Measurements from ENCODE around the gene GALNT17. TPM values are rescaled to one million over a fixed set of nuclear protein-coding genes. Genes with fewer than 3 reads are reported as not detected.

The GALNT17 gene
- polyA plus RNA-seq, 2 of the 4 experiments (the other 2 are of a cell fraction), result not detected

- Histone ChIP-seq H3K9me3 (no peaks in the 10 kb centered on the region), H3K4me2 (no peak overlapping the region), H3K4me3 (no peak overlapping the region), H3K27ac (no peak overlapping the region), H3K4me1 (no peaks in the 10 kb centered on the region)
- DNase-seq (ENCODE audit: low read depth in 1 of 2, low spot score in 1 of 2), result no peak
- TF ChIP-seq ZNF302 (CRISPR knock-in tag; IDR thresholded peaks at IDR 0.05) (no peak), HOXB13 (CRISPR knock-in tag; IDR thresholded peaks at IDR 0.05; ENCODE audit: low read depth) (no peak), KDM1A (IDR thresholded peaks at IDR 0.05; ENCODE audit: low read depth) (no peak)
- POLR2A ChIA-PET, result no interaction called here
- ATAC-seq, result no peak
- CTCF ChIA-PET, result interaction anchor here (1.7 kb wide), 1 partner anchor 8 kb away, joined by 4 read pairs; no protein-coding TSS in a partner anchor
- no peak for FAIRE-seq
These were observed 210.3 kb downstream of the GALNT17 start for GRCh38 chr7:71342202-71342601.

GRCh38 chr7:71343039-71343438 is 211.1 kb downstream of the GALNT17 start:
- CTCF ChIA-PET, result interaction anchor here (0.6 to 1.7 kb wide), 2 partner anchors 9 to 1096 kb away, joined by 3 to 4 read pairs; no protein-coding TSS in a partner anchor
- DNase-seq (ENCODE audit: low read depth in 1 of 2, low spot score in 1 of 2), result no peak
- no peaks in the 10 kb centered on the region for H3K9me3 ChIP-seq
- POLR2A ChIA-PET, result no interaction called here
- FAIRE-seq, result no peak
- H3K4me2 ChIP-seq, result no peak overlapping the region
- H3K4me1 ChIP-seq, result no peaks in the 10 kb centered on the region
- H3K27ac ChIP-seq, result no peak overlapping the region
- no peak overlapping the region for H3K4me3 ChIP-seq
- ATAC-seq, result no peak
- TF ChIP-seq MYC (IDR thresholded peaks at IDR 0.05; ENCODE audit: borderline replicate concordance, low read length), result no peak
- no peak for TF ChIP-seq HOXA7 (CRISPR knock-in tag; IDR thresholded peaks at IDR 0.05)
- TF ChIP-seq ZC3H11A (IDR thresholded peaks at IDR 0.05), result no peak
- TF ChIP-seq ELK1 (IDR thresholded peaks at IDR 0.05; ENCODE audit: low read depth, low read length), result no peak
- no peak for TF ChIP-seq KDM5A (IDR thresholded peaks at IDR 0.05)
- no peak for TF ChIP-seq FOXS1 (CRISPR knock-in tag; IDR thresholded peaks at IDR 0.05)
- no peak for TF ChIP-seq HDAC2 (IDR thresholded peaks at IDR 0.05)
- TF ChIP-seq KDM1A (IDR thresholded peaks at IDR 0.05; ENCODE audit: low read depth), result no peak

- H3K4me3 ChIP-seq, result no peak overlapping the region
- no peak for ATAC-seq
- ChIA-PET CTCF (no interaction called here), POLR2A (no interaction called here)
- no peak overlapping the region for H3K4me2 ChIP-seq
- no peak for TF ChIP-seq CHD4 (IDR thresholded peaks at IDR 0.05; ENCODE audit: borderline replicate concordance)
- TF ChIP-seq SMC3 (IDR thresholded peaks at IDR 0.05), result no peak
- no peak for TF ChIP-seq KDM1A (IDR thresholded peaks at IDR 0.05; ENCODE audit: low read depth)
- TF ChIP-seq CTCF (IDR thresholded peaks at IDR 0.05), result no peak
- no peak for TF ChIP-seq JUNB (IDR thresholded peaks at IDR 0.05)
- no peak for TF ChIP-seq ELK1 (IDR thresholded peaks at IDR 0.05; ENCODE audit: low read depth, low read length)
- FAIRE-seq, result no peak
- no peak overlapping the region for H3K27ac ChIP-seq
- DNase-seq (ENCODE audit: low read depth in 1 of 2, low spot score in 1 of 2), result no peak
- WGBS (ENCODE audit: missing lambda C conversion rate), result 0% methylated on average over 1 of the region's 1 CpG
- H3K4me1 ChIP-seq, result no peaks in the 10 kb centered on the region
- H3K9me3 ChIP-seq, result no peaks in the 10 kb centered on the region
These were observed 211.9 kb downstream of the GALNT17 start for GRCh38 chr7:71343892-71344291.

- no peak overlapping the region for H3K4me2 ChIP-seq
- DNase-seq (ENCODE audit: low read depth in 1 of 2, low spot score in 1 of 2) (no peak), ATAC-seq (no peak), FAIRE-seq (no peak)
- POLR2A ChIA-PET, result no interaction called here
- CTCF ChIA-PET, result interaction anchor here (0.6 kb wide), 2 partner anchors 71 to 691 kb away, joined by 3 to 4 read pairs; no protein-coding TSS in a partner anchor
- no peaks in the 10 kb centered on the region for H3K9me3 ChIP-seq
- H3K27ac ChIP-seq, result no peak overlapping the region
- H3K4me3 ChIP-seq, result no peak overlapping the region
- H3K4me1 ChIP-seq, result no peaks in the 10 kb centered on the region
- TF ChIP-seq PHF8 (IDR thresholded peaks at IDR 0.05; ENCODE audit: borderline replicate concordance, low read depth) (no peak), ELK1 (IDR thresholded peaks at IDR 0.05; ENCODE audit: low read depth, low read length) (no peak), CBX8 (IDR thresholded peaks at IDR 0.05) (no peak), POLR2AphosphoS2 (conservative IDR thresholded peaks at IDR 0.05; ENCODE audit: low read length) (no peak), KDM5A (IDR thresholded peaks at IDR 0.05) (no peak), ESRRA (IDR thresholded peaks at IDR 0.05; ENCODE audit: borderline replicate concordance, low read length) (no peak), RNF2 (IDR thresholded peaks at IDR 0.05; ENCODE audit: borderline replicate concordance, low read depth) (no peak), EHMT2 (IDR thresholded peaks at IDR 0.05; ENCODE audit: low read depth) (no peak), ATOH8 (CRISPR knock-in tag; IDR thresholded peaks at IDR 0.05; ENCODE audit: low read depth) (no peak), MYC (IDR thresholded peaks at IDR 0.05; ENCODE audit: borderline replicate concordance, low read length) (no peak), JUN (IDR thresholded peaks at IDR 0.05) (no peak), EP300 (IDR thresholded peaks at IDR 0.05) (no peak), FOSB (CRISPR knock-in tag; IDR thresholded peaks at IDR 0.05) (no peak)
- WGBS (ENCODE audit: missing lambda C conversion rate), result 17% methylated on average over 9 of the region's 9 CpGs
These were observed 213.4 kb downstream of the GALNT17 start for GRCh38 chr7:71345117-71345884.
